Right renal pelvis (tissue), 4 donors: ENCODE results near the gene PRADC1. TPM values are rescaled to one million over a fixed set of nuclear protein-coding genes. Genes with fewer than 3 reads are reported as not detected.

Source experiments
- DNase-seq, 4 donors: peaks; one replicate each; pipeline ENCODE4 v3.0.0-alpha.2; 2013; ENCODE audit warnings: low read depth in 4 of 4, low spot score in 3 of 4, missing footprints in 1 of 4
- polyA plus RNA-seq, 4 donors: library from polyadenylated mRNA; unstranded; fragments of 120-200 nt; gene quantifications; one replicate each; pipeline ENCODE4 v1.2.1, GENCODE V29; 2013; ENCODE audit not compliant: insufficient read length in 4 of 4

PRADC1 gene
- polyA plus RNA-seq, 4 donors: 13.3 to 17.6 (median 14.9) TPM

DNA sequence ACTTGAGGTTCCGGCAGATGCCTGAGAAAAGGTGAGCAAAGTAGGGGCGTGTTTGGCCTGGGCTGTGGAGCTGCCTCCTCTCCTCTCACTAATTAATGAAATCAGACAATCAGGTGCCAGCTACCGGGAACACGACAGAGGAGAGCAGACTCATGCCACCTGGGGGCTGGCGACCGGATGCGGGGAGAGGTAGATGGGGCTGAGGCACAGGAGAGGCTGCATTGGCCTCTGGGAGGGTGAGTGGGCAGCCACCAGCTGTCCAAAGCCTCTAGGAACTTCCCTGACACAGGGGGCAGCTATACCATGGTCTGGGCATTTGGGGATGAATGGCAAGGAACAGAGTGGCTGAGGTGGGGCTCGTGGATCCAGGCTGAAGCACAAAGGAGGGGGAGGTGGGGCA is 26.2 kb upstream of the PRADC1 start:
- no peak for DNase-seq

DNA sequence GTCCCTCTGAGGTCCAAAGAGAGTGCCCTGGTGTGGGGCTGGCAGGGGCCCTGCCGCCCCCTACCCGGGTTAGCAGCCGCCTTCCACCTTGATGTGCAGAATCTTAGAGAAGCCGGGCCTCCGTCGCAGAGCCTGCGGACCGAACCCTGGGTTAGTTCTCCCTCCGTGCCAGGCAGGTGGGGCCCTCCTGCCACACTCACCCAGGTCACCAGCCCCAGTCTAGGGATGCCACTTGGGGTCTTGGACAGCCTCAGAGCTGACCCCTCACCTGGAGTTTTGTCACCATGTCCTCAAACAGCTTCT is 25.8 kb upstream of the PRADC1 start:
- no peak for DNase-seq

DNA sequence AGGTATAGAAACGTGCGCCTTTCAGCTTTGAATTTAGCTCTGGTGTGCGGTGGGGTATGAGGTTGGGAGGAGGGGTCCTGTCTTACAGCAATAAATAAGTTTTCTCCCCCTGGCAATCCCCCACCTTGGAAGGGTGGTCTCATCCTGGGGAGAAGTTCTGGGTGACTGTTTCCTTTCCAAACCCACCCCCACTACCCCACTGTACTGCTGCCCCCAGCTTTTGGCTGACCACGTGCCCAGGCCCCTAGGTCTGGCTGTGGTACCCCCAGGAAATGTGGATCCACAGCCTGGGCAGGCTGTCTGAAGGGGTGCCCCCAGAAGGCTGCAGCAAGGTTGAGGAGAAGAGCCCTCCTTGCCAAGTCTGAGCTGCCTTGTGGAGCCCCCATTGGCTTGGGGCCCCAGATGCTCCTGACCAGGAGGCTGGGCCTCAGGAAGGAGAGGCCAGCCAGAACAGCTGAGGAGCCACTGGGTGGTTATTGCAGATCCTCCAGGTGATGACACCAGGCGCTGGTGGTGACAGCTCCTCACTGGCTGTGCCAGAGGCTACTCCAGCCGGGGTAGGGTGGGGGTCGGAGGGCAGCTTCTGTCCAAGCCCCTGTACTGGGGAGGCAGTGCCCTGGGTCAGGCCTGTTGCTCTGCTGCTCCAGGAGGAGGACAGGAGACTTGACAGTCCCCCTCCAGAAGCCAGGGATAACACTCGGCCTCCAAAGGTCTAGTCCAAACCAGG is 25.3 kb upstream of the PRADC1 start:
- no peak for DNase-seq

DNA sequence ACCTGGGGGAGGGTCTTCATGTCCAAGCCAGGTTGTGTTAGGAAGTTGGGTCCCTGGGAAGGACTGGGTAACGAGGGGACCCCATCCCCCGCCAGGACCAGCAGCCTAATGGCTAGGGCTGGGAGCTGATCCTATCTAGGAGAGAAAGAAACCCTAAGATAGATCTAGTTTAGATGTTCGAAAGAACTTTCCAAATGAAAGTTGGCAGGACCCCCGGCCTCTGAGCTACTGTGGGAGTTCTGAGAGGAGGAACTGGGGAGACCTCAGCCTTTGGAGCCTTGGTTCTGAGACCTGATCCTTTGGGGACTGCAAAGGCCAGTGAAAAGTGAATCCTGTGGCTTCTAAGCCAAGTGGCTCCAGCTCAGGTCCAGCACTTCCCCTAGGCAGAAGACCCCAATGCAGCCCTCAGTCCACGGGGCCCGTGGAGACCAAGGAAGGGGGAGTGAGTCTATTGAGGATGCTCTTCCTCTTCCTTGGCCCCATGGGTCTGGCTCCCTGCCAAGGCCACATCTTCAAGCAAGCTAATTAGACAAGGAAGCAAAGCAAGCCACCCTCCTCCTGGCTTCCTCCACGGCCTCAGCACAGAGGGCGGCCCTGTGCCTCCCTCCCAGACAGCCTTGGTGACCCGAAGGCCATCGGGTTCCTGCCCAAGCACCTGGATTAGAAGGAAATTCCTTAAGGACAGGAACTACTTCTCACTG is 24.5 kb upstream of the PRADC1 start:
- no peak for DNase-seq

DNA sequence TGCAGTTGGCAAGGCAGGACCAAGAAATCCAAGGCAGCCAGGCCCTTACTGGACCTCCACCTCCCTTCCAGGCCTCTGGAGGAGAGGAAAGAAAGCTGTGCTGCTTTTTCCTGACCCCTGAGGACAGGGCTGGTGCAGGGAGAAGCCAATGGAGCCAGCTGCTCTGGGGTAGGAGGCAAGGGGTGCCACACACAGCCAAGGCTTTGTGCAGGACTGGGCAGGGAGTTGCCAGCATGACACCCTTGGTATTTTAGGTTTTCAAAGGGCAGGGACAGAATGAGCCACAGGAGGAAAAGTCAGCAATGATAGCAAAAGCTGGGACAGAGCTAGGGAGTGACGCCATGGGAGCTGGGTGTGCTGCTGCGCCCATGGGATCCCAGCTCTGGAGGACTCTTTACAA is 24.0 kb upstream of the PRADC1 start:
- no peak for DNase-seq

DNA sequence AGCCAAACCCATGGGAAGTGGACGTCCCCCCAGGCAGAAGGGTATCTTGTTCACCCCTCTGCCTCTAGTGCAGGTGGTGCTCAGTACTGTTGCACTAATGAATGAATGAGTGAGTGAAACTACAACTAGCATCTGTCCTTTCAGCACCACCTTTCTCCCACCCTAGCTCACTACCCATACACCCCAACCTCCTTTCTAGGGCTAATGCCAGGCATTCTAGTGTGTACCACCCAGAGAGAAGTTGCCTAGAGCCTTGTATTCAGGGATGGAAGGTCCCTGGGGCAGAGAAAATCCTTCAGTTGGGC is 23.5 kb upstream of the PRADC1 start:
- DNase-seq: no peak

DNA sequence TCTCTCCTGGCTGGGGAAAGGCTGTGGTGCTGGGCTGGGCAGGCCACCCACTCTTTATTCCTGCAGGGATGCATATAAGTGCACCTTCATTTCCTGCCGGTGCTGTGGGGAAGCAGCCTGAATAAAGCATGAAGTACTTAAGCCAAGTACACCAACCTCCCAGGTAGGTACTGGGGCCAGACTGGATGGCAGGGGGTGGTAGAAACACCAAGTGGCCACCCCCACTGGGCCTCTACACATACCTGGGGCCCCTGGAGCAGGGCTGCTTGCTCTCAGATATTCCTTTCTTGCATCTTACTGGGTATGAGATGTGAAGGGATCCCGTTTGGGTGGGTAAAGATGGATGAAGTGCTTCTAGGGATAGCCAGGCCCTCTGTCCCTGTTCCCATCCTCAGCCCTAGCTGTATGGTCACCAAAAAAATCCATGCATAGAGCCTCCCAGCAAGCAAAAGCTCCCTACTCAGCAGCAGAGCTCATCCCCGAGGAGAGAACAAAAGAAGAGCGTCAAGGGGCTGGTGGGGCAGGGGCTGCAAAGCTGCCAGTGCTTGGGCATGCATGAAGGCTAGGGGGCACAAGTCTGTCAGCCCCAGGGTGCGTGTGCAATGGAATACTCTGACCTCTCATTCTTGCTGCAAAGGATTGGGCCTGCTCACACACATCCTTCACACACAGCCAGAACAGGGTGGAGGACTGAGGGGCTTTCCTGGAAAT is 23.0 kb upstream of the PRADC1 start:
- no peak for DNase-seq

DNA sequence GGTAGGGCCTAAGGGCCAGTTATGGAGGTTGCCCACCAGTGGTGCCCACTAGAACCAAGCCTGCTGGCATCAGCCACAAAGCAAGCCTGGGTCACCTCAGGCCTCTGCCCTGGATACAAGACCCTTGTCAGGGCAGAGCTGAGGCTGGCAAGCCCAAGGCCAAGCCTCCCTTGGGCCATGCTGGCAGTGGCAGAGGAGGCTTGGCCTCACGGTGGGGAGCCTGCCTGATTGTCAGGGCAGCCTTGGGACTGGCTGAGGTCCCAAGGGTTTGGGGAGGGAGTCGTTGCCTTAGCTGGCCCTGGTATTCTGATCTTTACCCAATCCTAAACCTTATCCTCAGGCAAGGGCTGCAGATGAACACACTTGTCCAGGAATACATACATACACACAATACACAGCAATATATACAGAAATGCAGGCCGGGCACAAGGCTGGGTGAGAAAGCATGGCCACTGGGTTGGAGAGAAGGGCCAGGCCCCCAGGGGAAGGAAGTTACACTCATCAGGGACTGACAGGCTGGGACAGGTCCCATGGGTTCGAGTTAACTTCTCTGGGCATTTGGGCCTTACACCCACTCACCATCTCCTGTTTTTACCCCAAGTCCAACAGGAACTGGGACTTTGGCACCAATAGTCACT is 22.1 kb upstream of the PRADC1 start:
- no peak for DNase-seq

DNA sequence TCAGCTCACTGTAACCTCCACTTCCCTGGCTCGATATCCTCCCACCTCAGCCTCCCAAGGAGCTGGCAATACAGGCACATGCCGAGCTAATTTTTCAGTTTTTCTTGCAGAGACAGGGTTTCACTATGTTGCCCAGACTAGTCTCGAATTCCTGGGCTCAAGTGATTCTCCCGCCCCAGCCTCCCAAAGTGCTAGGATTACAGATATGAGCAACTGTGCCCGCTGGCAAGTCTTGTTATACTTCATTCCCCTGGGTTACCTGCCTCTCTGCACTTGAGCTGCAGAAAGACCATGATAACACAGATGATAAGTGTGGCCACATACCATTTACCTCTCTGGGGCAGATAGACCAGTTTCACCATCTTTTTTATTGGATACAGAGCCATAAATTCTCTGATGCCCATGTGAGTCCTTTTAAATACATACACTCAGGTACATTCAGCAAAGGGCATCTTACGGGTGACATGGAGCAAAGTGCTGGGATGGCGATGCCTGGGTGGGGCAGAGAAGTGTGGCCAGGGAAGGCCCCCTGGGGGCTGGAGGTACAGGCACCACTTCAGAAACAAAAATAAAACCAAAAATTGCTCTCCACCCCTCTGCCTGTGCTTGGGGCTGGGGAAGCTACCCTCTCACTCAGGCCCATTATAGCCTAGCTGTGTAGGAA is 21.4 kb upstream of the PRADC1 start:
- no peak for DNase-seq

DNA sequence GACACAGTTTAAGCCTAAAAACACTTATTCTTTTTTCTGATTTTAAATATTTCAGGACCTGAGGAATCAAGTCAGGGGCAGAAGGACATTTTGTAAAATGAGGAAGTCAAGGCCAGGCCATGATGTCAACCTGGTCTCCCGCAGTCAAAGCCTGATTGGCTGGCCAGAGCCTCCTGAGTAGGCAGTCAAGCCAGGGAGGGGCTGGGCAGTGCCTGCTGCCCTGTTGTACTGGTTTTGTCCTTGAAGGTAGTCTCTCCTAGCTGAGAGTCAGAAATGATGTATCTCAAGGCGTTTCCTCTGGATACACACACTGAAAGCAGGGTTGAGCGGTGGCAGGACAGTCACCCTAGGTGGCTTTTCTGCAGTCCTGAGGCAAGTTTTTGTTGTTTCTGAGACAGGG is 20.9 kb upstream of the PRADC1 start:
- no peak for DNase-seq

DNA sequence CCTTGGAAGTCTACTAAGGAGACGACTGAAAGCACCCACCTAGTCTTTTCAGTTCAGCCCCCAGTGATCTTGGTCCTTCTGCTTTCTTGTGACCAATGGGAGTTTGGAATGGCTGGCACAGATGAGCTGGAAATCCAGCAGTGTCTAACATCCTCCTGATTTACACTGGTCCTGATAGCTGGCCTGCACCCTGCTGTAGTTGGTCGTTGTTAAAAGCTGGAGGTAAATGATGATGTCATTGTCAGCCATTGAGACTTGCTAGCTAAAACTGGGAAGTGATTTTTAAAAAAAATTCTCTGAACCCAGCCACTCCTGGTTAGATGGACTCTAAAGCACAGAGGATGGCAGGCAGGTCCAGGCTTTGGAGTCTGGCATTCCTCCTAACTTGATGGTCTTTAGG is 20.4 kb upstream of the PRADC1 start:
- no peak for DNase-seq

DNA sequence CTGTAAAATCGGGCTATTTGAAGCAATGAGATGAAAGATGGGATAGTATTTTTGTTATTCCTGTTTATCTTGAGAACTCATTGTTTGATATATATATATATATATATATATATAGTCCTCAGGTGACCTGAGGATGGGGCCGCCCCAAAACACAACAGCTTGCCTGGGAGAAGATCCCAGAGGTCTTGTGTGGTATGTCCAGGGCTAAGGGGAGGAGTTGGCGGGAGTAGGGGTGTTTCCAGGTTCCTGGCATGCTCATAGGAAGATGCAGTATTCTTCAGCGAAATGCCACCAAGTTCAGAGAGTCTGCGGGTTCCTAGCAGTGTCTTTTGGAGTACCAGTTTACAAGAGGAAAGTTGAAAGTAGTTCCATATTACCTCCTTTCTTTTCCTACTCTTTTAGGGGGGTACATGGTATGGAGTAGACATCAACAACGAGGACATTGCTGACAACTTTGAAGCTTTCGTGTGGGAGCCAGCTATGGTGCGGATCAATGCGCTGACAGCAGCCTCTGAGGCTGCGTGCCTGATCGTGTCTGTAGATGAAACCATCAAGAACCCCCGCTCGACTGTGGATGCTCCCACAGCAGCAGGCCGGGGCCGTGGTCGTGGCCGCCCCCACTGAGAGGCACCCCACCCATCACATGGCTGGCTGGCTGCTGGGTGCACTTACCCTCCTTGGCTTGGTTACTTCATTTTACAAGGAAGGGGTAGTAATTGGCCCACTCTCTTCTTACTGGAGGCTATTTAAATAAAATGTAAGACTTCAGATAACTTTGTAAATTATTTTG is 19.4 kb upstream of the PRADC1 start:
- DNase-seq: no peak

DNA sequence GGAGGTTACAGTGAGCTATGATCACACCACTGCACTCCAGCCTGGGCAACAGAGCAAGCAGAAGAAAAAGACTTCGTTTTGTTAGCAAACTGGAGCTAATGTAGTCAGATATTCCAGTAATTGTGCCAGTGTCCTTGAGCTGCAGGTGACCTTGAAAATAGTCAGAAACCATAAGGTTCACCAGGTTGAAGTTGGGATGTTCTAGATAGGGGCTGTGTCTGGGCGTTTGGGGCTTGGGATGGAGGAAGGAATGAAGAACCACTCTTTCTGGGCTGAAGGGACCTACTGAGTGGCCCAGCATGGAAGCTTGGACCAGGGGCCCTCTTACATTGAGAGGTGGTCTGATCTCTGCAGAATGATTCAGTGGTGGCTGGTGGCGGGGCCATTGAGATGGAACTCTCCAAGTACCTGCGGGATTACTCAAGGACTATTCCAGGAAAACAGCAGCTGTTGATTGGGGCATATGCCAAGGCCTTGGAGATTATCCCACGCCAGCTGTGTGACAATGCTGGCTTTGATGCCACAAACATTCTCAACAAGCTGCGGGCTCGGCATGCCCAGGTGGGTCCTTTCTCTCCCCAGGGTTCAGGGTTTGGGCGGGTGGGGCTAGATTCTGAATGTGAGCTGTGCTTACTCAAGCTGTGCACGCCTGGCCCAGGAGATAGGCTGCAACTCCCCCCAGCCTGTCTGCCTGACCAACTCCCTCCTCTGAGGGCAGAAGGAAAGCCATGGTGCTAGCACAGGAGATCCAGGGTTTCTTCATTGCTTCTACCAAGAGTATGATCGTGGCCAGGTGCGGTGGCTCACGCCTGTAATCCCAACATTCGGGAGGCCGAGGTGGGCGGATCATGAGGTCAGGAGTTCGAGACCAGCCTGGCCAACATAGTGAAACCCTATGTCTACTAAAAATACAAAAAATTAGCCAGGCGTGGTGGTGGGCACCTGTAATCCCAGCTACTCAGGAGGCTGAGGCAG is 18.1 kb upstream of the PRADC1 start:
- no peak for DNase-seq

DNA sequence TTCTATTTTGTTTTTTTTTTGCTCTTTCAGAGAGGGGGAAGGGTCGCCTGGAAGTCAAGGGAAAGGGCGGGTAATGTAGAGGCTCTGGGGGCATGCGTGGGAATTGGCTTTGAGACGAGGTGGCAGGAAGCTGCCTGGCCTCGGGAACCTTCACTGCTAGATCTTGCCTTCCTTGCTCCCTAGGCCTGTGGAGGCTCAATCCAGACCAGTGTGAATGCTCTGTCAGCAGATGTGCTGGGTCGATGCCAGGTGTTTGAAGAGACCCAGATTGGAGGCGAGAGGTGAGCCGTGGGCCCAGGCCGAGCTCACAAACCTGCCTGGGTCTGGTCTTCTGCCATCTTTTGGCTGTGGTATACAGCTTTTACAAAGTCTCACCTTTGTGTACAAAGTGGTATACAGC is 16.6 kb upstream of the PRADC1 start:
- DNase-seq: no peak

DNA sequence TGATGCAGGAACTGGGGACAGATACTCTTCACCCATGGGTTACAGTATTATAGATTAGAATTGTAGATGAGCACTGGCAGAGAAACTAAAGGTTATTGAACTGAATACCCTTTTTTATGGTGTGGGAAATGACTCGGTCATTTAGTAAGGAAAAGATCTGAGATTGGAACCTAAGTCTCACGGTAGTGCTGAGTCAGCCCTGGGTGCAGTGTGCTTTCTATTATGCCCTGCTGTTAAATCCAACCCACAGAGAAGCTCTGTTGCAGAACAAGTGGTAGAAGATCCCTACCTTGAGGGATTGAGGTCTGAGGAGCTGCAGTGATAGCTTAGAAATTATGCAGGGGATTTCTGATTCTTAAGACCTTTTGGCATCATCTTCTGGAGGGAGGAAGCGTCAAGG is 13.8 kb upstream of the PRADC1 start:
- DNase-seq: no peak

DNA sequence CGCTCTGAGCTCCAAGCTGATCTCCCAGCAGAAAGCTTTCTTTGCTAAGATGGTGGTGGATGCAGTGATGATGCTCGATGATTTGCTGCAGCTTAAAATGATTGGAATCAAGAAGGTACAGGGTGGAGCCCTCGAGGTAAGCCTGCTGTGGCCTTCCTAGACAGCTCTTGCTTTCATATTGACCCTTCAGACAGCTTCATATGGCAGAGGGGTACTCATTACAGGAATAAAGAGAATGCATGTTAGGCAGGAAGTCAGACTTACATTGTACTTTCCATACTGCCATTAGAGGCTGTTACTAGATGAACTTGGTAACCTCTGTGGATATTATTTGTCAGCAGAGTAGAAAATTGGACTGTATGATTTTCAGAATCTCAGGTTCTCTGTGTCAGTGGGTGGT is 11.5 kb upstream of the PRADC1 start:
- DNase-seq: no peak

DNA sequence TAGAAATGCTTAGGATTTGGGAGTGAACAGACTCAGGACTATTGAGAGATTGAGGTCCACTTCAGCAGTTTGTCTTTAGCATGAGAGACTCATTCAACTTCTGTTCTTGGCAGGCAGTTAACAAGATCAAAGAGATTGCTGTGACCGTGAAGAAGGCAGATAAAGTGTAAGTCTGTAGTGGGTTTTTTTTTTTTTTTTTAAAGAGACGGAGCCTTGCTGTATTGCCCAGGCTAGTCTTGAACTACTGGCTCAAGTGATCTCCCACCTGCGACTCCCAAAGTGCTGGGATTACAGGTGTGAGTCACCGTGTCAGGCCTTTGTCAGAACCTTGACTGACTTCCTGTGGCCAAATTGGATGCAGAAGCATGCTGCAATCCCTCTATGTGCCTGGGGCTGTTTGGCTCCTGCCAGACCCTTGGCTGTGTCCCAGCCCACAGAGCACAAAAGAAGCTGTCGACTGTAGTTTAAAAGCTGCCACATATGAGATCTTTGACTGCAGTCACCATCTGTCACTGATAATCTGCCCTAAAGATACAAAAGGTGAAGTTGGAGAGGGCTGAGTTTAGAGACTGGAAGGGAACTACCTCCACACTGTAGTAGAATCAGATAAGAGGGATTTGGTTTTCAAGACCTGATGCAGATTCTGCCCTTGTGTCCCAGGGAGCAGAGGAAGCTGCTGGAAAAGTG is 11.0 kb upstream of the PRADC1 start:
- DNase-seq: no peak

DNA sequence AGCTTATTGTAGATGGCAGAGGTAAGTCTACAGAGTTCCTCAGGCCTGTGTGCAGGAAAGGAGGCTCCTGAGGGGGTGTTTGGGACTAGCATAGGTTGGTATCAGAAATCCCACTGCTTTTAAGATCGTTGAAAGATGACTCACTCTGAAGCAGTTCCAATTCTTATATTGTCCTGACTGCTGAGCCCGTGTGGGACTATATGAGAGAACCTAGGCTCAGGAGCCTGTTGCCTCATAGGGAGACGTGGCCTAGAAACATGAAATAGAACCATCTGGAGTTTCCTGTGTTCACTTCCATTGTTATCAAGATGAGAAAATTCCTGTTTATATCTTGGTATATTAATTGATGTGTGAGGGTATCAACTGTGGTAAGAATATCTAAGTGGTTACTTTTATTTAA is 6.7 kb upstream of the PRADC1 start:
- no peak for DNase-seq

DNA sequence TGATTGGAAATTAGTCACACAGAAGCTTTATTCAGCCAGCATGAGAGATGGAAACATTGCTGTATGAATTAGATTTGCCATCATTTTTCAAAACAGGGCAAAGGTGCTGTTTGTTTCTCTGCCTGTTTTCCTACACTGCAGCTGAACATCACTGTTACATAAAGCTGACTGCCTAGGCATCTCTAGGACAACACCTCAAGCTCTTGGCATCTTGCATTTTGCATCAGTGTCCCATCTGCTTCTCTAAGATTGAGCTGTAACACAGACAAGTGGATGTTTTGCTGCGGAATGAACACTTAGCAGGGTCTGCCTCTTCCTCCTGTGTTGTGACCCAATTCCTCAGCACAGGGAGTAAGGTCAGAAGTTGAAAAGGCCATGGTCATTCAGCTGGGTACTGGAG is 5.9 kb upstream of the PRADC1 start:
- no peak for DNase-seq
